ENCODE measurements around the gene VASP.

DNA sequence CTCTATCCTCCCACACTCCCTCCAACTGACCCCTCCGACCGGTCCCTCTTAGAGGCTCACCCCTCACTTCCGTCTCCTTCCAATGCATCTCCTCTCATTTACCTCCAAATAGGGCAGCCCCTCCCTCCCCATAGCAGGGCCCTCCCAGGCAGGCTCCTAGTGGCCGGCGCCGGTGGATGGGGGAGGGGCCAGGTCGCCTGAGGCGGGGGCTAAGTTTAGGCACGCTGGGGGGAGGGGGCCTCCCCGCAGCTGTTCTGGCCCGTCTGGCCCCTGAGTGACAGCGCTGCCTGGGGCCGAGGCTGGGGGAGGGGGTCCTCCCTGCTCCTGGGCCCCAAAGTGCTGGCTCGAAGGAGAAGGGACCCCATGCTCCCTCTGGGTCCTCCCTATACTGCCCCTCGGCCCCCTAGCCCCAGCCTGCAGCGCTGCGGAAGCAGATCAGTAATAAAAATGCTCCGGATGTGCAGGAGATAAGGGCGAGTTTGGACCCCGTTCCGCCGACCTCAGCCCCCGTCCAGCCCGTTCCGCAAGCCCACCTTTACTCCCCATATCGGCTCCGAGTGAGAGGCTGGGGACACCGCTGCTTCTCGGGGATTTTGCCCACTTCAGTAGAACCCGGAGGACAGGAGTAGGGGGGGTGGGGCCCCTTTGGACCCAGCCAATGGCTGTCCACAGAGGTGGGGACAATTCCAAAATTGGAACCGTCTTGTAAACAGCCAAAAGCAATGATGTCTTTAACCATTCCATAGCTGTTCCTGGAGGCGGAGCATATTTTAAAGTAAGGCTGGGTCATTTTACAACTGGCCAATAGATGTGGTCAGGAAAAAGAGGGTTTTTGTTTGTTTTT, 14.4 kb upstream of the VASP start:
- TF ChIP-seq, protein P1, sequence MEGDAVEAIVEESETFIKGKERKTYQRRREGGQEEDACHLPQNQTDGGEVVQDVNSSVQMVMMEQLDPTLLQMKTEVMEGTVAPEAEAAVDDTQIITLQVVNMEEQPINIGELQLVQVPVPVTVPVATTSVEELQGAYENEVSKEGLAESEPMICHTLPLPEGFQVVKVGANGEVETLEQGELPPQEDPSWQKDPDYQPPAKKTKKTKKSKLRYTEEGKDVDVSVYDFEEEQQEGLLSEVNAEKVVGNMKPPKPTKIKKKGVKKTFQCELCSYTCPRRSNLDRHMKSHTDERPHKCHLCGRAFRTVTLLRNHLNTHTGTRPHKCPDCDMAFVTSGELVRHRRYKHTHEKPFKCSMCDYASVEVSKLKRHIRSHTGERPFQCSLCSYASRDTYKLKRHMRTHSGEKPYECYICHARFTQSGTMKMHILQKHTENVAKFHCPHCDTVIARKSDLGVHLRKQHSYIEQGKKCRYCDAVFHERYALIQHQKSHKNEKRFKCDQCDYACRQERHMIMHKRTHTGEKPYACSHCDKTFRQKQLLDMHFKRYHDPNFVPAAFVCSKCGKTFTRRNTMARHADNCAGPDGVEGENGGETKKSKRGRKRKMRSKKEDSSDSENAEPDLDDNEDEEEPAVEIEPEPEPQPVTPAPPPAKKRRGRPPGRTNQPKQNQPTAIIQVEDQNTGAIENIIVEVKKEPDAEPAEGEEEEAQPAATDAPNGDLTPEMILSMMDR (IDR thresholded peaks at IDR 0.05; ENCODE audit: poor library complexity, severe bottlenecking) = no peak
- TF ChIP-seq POLR2AphosphoS5 (IDR thresholded peaks at IDR 0.05) (no peak), TAF1 (IDR thresholded peaks at IDR 0.05; ENCODE audit: low read depth) (no peak), EZH2 (IDR thresholded peaks at IDR 0.05; ENCODE audit: borderline replicate concordance, insufficient read depth, low read length, poor library complexity, severe bottlenecking) (no peak), RAD21 (conservative IDR thresholded peaks at IDR 0.05) (no peak)
